ENCODE measurements around the gene BAZ1A. TPM values are rescaled to one million over a fixed set of nuclear protein-coding genes. Genes with fewer than 3 reads are reported as not detected.

Gene BAZ1A
- total and polyA plus RNA-seq, 11 donors, result 3.8 to 20.3 (median 6.5) TPM

GRCh38 chr14:34755215-34755614, 119.9 kb downstream of the BAZ1A start:
- DNase-seq, result no peak
- TF ChIP-seq POLR2A (IDR thresholded peaks at IDR 0.05) (no peak), CTCF (IDR thresholded peaks at IDR 0.05) (no peak)
- Histone ChIP-seq H3K27ac (no peak overlapping the region), H3K36me3 (peaks cover 0 to 79% (median 42%) of the 10 kb centered on the region in 9 donors), H3K9me3 (no peaks in the 10 kb centered on the region), H3K27me3 (no peaks in the 10 kb centered on the region), H3K4me1 (no peaks in the 10 kb centered on the region), H3K4me3 (no peak overlapping the region)
- intact Hi-C loops (cut with DNase I), result no loop called here
- WGBS, 4 donors, result 95 to 100% (median 98%) methylated on average over 2 of the region's 2 CpGs
- no peak for ATAC-seq

DNA sequence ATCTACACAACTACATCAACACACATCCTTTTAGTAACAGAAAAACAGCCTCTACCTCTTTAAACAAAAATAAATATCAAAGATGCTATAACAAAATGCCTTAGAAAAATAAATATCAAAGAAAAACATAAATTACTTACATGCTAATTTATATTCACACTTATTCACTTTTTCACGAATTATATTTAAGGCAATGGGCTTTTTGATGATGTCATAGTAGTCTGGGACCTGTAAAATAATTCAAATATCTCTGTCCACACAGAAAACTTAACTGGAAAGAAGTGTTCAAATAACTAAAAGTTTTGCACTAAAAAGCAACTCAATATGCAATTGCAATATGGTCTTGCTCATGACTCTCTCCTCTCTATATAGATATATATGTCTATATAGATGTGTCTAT, 120.5 kb downstream of the BAZ1A start:
- Histone ChIP-seq H3K27ac (no peak overlapping the region), H3K27me3 (no peaks in the 10 kb centered on the region), H3K4me1 (no peaks in the 10 kb centered on the region), H3K36me3 (peaks cover 0 to 74% (median 37%) of the 10 kb centered on the region in 9 donors), H3K4me3 (no peak overlapping the region), H3K9me3 (no peaks in the 10 kb centered on the region)
- TF ChIP-seq POLR2A (IDR thresholded peaks at IDR 0.05) (no peak), CTCF (IDR thresholded peaks at IDR 0.05) (no peak)
- ATAC-seq (no peak), DNase-seq (no peak)
- 93 to 98% (median 97%) methylated on average over 1 of the region's 1 CpG for WGBS, 4 donors
- intact Hi-C loops (cut with DNase I), result no loop called here

GRCh38 chr14:34750670-34751069, 124.5 kb downstream of the BAZ1A start:
- Histone ChIP-seq H3K27ac (no peak overlapping the region), H3K27me3 (no peaks in the 10 kb centered on the region), H3K4me1 (no peaks in the 10 kb centered on the region), H3K36me3 (peaks cover 0 to 36% (median 12%) of the 10 kb centered on the region in 9 donors), H3K4me3 (no peak overlapping the region), H3K9me3 (no peaks in the 10 kb centered on the region)
- DNase-seq (no peak), ATAC-seq (no peak)
- intact Hi-C loops (cut with DNase I), result no loop called here
- no peak for TF ChIP-seq POLR2A (IDR thresholded peaks at IDR 0.05)
- no peak for TF ChIP-seq CTCF (IDR thresholded peaks at IDR 0.05)

DNA sequence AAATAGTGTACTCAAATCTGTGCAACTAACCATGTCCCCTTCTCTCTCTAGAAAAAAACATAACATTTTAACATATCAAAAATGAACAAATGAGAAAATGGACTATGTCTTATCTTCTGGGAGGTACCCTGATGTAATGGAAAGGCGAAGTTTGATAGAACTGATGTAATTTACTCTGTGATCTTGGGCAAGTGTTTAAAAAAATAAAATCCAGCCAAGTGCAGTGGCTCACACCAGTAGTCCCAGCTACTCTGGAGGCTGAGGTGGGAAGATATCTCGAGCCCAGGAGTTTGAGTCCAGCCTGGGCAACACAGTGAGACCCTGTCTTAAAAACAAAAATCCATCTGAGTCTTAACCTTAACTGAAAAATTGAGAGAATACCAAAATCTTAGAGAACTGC, 124.9 kb downstream of the BAZ1A start:
- ATAC-seq, result no peak
- whole genome bisulfite sequencing, 4 donors, result 93 to 96% (median 96%) methylated on average over 2 of the region's 2 CpGs
- no peak for DNase-seq
- Histone ChIP-seq H3K27ac (no peak overlapping the region), H3K4me1 (no peaks in the 10 kb centered on the region), H3K27me3 (no peaks in the 10 kb centered on the region), H3K36me3 (peaks cover 0 to 31% (median 11%) of the 10 kb centered on the region in 9 donors), H3K9me3 (no peaks in the 10 kb centered on the region), H3K4me3 (no peak overlapping the region)
- no peak for TF ChIP-seq POLR2A (IDR thresholded peaks at IDR 0.05)
- no peak for TF ChIP-seq CTCF (IDR thresholded peaks at IDR 0.05)
- intact Hi-C loops (cut with DNase I), result no loop called here

Data from heart left ventricle (tissue), 16 donors.